ENCODE data around the gene OR1E2. TPM values are rescaled to one million over a fixed set of nuclear protein-coding genes. Genes with fewer than 3 reads are reported as not detected.
"Not testable (repeated sequence)": the region's sequence is repeated elsewhere in the genome, so short reads cannot be mapped to it uniquely, and the experiment has no call there.

Gene OR1E2
- total RNA-seq, 6 donors from 2014 or later = not detected

DNA sequence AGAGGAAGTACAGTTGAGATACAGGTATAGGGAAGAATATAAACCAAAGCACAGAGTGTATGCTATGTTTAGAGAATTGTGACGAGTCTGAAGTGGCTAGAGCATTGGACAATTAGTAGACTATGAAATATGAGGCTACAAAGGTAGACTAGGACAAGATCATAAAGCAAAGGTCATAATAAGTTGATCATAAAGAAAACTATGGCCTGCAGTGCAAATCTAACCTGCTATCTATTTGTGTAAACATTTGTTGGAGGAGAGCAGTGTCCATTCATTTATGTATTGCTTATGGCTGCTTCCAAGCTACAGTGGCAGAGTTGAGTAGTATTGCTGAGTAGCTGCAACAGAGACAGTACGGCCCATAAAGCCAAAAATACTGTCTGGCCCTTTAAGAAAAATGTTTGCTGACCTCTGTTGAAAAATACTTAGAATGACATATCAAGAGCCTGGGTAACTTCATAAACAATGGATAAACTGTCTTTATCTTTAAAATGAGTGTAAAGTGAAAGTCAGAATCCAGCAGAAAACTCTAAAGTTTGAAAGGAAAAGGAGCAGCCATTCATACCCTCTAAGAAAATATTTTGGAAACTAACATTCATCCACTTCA is 14.5 kb upstream of the OR1E2 start:
- Histone ChIP-seq H3K9me3 (no peaks in the 10 kb centered on the region), H3K4me1 (no peaks in the 10 kb centered on the region), H3K4me3 (no peak overlapping the region), H3K27ac (no peak overlapping the region), H3K27me3 (no peaks in the 10 kb centered on the region), H3K36me3 (no peaks in the 10 kb centered on the region)
- WGBS, 2 donors = 47 to 59% methylated on average over 2 of the region's 2 CpGs
- DNase-seq (no peak), ATAC-seq (ENCODE audit: low FRiP score in 2 of 2) (no peak)
- no peak for TF ChIP-seq POLR2AphosphoS5 (IDR thresholded peaks at IDR 0.05)
- TF ChIP-seq, protein P1, sequence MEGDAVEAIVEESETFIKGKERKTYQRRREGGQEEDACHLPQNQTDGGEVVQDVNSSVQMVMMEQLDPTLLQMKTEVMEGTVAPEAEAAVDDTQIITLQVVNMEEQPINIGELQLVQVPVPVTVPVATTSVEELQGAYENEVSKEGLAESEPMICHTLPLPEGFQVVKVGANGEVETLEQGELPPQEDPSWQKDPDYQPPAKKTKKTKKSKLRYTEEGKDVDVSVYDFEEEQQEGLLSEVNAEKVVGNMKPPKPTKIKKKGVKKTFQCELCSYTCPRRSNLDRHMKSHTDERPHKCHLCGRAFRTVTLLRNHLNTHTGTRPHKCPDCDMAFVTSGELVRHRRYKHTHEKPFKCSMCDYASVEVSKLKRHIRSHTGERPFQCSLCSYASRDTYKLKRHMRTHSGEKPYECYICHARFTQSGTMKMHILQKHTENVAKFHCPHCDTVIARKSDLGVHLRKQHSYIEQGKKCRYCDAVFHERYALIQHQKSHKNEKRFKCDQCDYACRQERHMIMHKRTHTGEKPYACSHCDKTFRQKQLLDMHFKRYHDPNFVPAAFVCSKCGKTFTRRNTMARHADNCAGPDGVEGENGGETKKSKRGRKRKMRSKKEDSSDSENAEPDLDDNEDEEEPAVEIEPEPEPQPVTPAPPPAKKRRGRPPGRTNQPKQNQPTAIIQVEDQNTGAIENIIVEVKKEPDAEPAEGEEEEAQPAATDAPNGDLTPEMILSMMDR (IDR thresholded peaks at IDR 0.05) = no peak

DNA sequence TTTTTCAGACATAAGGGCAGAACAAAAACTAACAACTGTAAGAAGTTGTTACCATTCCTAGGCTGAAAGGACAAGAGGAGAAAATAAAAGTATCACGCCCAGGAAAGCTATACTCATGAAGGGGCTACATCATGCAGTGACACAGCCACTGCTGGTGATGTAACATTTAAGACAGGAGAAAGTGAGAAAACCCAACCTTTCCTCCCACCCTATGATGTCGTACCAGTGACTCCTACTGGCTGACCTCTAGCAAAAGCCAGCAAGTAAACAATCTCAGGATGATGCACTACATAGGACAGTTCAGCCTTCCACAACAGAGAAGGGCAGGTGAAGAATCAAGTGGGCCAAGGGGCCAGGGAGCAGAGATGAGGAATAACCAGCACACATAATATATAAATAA is 14.0 kb upstream of the OR1E2 start:
- no peak for TF ChIP-seq POLR2A (IDR thresholded peaks at IDR 0.05)
- no peak for TF ChIP-seq EP300 (IDR thresholded peaks at IDR 0.05)
- TF ChIP-seq POLR2AphosphoS5 (IDR thresholded peaks at IDR 0.05) = no peak
- TF ChIP-seq, protein P1 (IDR thresholded peaks at IDR 0.05) = no peak
- no peaks in the 10 kb centered on the region for H3K27me3 ChIP-seq
- H3K9me3 ChIP-seq = no peaks in the 10 kb centered on the region
- H3K4me1 ChIP-seq = no peaks in the 10 kb centered on the region
- DNase-seq = no peak
- ATAC-seq (ENCODE audit: low FRiP score in 2 of 2) = no peak
- H3K4me3 ChIP-seq = no peak overlapping the region
- H3K27ac ChIP-seq = no peak overlapping the region
- no peaks in the 10 kb centered on the region for H3K36me3 ChIP-seq
- WGBS, 2 donors = 49 to 50% methylated on average over 2 of the region's 2 CpGs

DNA sequence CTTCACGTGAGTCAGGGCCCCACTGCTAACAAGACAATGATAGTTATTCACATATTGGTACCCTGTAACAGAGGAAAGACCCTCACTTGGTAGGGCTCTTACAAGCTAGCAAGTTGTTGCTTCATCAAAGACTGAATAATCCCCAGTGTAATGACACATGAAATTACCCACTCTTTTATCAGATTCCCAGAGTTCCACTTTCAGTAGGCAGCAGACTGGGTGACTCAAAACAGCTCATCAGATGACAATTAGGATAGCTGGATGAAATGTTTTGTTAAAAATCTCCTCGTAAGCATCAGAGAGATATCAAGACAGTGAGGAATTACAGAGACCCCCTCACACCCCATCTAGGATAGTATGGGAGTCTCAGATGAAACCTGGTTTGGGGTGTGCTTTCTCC is 6.8 kb upstream of the OR1E2 start:
- TF ChIP-seq, protein P1 (IDR thresholded peaks at IDR 0.05) = no peak
- TF ChIP-seq POLR2AphosphoS5 (IDR thresholded peaks at IDR 0.05) = no peak
- no peak for TF ChIP-seq EP300 (IDR thresholded peaks at IDR 0.05)
- TF ChIP-seq POLR2A (IDR thresholded peaks at IDR 0.05) = no peak
- H3K36me3 ChIP-seq = no peaks in the 10 kb centered on the region
- no peaks in the 10 kb centered on the region for H3K4me1 ChIP-seq
- no peak overlapping the region for H3K4me3 ChIP-seq
- no peaks in the 10 kb centered on the region for H3K27me3 ChIP-seq
- no peaks in the 10 kb centered on the region for H3K9me3 ChIP-seq
- H3K27ac ChIP-seq = no peak overlapping the region
- DNase-seq = no peak
- no peak for ATAC-seq (ENCODE audit: low FRiP score in 2 of 2)
- 58 to 69% methylated on average over 2 of the region's 2 CpGs for WGBS, 2 donors

DNA sequence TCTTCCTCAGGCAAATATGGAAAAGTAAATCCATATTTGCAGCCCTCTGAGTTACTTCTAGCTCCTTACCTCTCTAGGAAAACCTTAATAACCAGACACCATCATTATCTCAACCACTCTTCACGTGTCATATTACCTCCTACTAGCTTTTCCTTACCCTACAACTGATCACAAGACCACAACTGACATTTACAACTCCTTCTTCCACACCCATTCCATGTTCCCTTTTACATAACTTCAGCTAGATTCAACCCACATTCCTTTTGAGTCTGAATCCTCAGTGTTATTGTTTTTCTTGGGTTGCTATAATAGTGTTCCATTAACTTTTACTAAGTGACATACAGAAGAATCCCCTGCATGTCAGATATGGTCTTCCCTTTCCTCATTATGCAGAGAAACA is 4.7 kb upstream of the OR1E2 start:
- TF ChIP-seq POLR2AphosphoS5 (IDR thresholded peaks at IDR 0.05) = no peak
- no peak for TF ChIP-seq EP300 (IDR thresholded peaks at IDR 0.05)
- no peak for TF ChIP-seq POLR2A (IDR thresholded peaks at IDR 0.05)
- TF ChIP-seq, protein P1 (IDR thresholded peaks at IDR 0.05) = no peak
- Histone ChIP-seq H3K36me3 (no peaks in the 10 kb centered on the region), H3K27me3 (no peaks in the 10 kb centered on the region), H3K4me3 (no peak overlapping the region), H3K9me3 (no peaks in the 10 kb centered on the region), H3K4me1 (no peaks in the 10 kb centered on the region), H3K27ac (no peak overlapping the region)
- 67 to 70% methylated on average over 1 of the region's 1 CpG for WGBS, 2 donors
- DNase-seq = no peak
- ATAC-seq (ENCODE audit: low FRiP score in 2 of 2) = no peak

DNA sequence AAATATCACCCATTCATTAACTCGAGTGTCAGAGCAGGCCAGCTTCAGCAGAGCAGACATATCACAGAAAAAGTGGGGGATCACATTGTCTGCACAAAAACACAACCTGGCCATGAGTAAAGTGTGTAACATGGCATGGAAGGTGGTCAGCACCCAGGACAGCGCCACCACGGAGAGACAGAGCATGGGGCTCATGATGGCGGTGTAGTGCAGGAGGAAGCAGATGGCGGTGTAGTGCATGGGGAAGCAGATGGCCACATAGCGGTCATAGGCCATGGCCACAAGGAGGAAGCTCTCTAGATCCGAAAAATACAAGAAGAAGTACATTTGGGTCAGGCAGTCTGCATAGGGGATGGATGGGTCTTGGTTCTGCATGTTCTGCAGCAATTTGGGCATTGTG is 426 bp downstream of the OR1E2 start:
- H3K27me3 ChIP-seq, H3K36me3 ChIP-seq, H3K4me3 ChIP-seq, H3K4me1 ChIP-seq, H3K9me3 ChIP-seq, DNase-seq, H3K27ac ChIP-seq: not testable (repeated sequence)
- WGBS, 2 donors = 22 to 34% methylated on average over 7 of the region's 7 CpGs
- ATAC-seq (ENCODE audit: low FRiP score in 2 of 2) = peak; percentile 42 to 74
